ENCODE measurements around the gene PHACTR4.

- TF ChIP-seq CTCF (conservative IDR thresholded peaks at IDR 0.05; ENCODE audit: low read depth, low read length): no peak
- no peak for TF ChIP-seq EZH2phosphoT487 (IDR thresholded peaks at IDR 0.05; ENCODE audit: borderline replicate concordance, low read length)
Measured at GRCh38 chr1:28526886-28527285, 157.3 kb downstream of the PHACTR4 start.
